Activated CD8-positive, alpha-beta T cell treated with anti-CD3 and anti-CD28 coated beads, Interleukin-2, amount 10 ng/mL, durations not matched to agents 7 days and 5 days (primary cell): ENCODE measurements around the gene ARID3C. TPM values are rescaled to one million over a fixed set of nuclear protein-coding genes. Genes with fewer than 3 reads are reported as not detected.

ENCODE experiments used
- ATAC-seq: fragments of 150-1000 bp; cut with Tn5 transposase; one replicate; pipeline ENCODE4 v1.10.0; 2021; ENCODE audit warnings: moderate library complexity
- CTCF ChIA-PET: fragments of 350-600 bp; sonication (Branson Sonifier 250); formaldehyde crosslinking; loops from one replicate; lab custom pipeline; 2021; ENCODE audit warnings: antibody characterized with exemption; lab: Charles Lee
- POLR2A ChIA-PET: fragments of 350-600 bp; sonication (Branson Sonifier 250); formaldehyde crosslinking; loops from one replicate; lab custom pipeline; 2021; ENCODE audit warnings: antibody characterized with exemption; lab: Charles Lee
- DNase-seq: peaks from one replicate; pipeline ENCODE4 v3.0.0-alpha.2; 2020
- H3K27ac Mint-ChIP-seq: one replicate; pipeline ENCODE4 v1.8.0; 2021; ENCODE audit warnings: mild to moderate bottlenecking, mixed read lengths
- H3K27me3 Mint-ChIP-seq: one replicate; pipeline ENCODE4 v1.8.0; 2021; ENCODE audit warnings: low read depth, mixed read lengths
- H3K36me3 Mint-ChIP-seq: one replicate; pipeline ENCODE4 v1.8.0; 2021; ENCODE audit warnings: low read depth, mixed read lengths
- H3K4me1 Mint-ChIP-seq: one replicate; pipeline ENCODE4 v1.8.0; 2021; ENCODE audit warnings: low read depth, mixed read lengths
- H3K4me3 Mint-ChIP-seq: one replicate; pipeline ENCODE4 v1.8.0; 2021; ENCODE audit warnings: mild to moderate bottlenecking, mixed read lengths
- H3K9me3 Mint-ChIP-seq: one replicate; pipeline ENCODE4 v1.8.0; 2022; ENCODE audit warnings: mixed read lengths; ENCODE audit not compliant: insufficient read depth
- total RNA-seq, 2 experiments: library from RNA; stranded (reverse); gene quantifications; one replicate each; pipeline ENCODE4 v1.2.3, GENCODE V29; 2021

ARID3C gene
- total RNA-seq, 2 experiments from 2014 or later, result 0.34 TPM; not detected in 1

GRCh38 chr9:34584970-34585369 is 43.9 kb downstream of the ARID3C start:
- CTCF ChIA-PET, result no interaction called here
- Mint-ChIP-seq H3K9me3 (no peaks in the 10 kb centered on the region), H3K27ac (no peak overlapping the region), H3K36me3 (no peaks in the 10 kb centered on the region), H3K4me3 (no peak overlapping the region), H3K27me3 (peaks cover 67% of the 10 kb centered on the region), H3K4me1 (peaks cover 5% of the 10 kb centered on the region)
- POLR2A ChIA-PET, result no interaction called here
- DNase-seq (no peak), ATAC-seq (no peak)

- ATAC-seq, result no peak
- Mint-ChIP-seq H3K36me3 (no peaks in the 10 kb centered on the region), H3K27me3 (peaks cover 68% of the 10 kb centered on the region), H3K9me3 (no peaks in the 10 kb centered on the region), H3K27ac (no peak overlapping the region), H3K4me1 (no peaks in the 10 kb centered on the region), H3K4me3 (no peak overlapping the region)
- CTCF ChIA-PET, result interaction anchor here (2.4 to 2.6 kb wide), 2 partner anchors 9 to 20 kb away, joined by 8 to 19 read pairs; no protein-coding TSS in a partner anchor
- POLR2A ChIA-PET, result no interaction called here
- DNase-seq, result no peak
Measured at GRCh38 chr9:34582787-34583186, 46.1 kb downstream of the ARID3C start.

GRCh38 chr9:34581318-34581717 is 47.5 kb downstream of the ARID3C start:
- Mint-ChIP-seq H3K4me1 (peaks cover 5% of the 10 kb centered on the region), H3K27me3 (peaks cover 66% of the 10 kb centered on the region), H3K36me3 (no peaks in the 10 kb centered on the region), H3K9me3 (no peaks in the 10 kb centered on the region), H3K4me3 (no peak overlapping the region), H3K27ac (no peak overlapping the region)
- ATAC-seq (no peak), DNase-seq (no peak)
- ChIA-PET CTCF (interaction anchor here (1.2 to 2.6 kb wide), 3 partner anchors 10 to 53 kb away, joined by 6 to 19 read pairs (median 8); no protein-coding TSS in a partner anchor), POLR2A (no interaction called here)

GRCh38 chr9:34580358-34580757 is 48.5 kb downstream of the ARID3C start:
- Mint-ChIP-seq H3K4me1 (peaks cover 5% of the 10 kb centered on the region), H3K36me3 (no peaks in the 10 kb centered on the region), H3K27ac (no peak overlapping the region), H3K4me3 (no peak overlapping the region), H3K27me3 (peaks cover 66% of the 10 kb centered on the region), H3K9me3 (no peaks in the 10 kb centered on the region)
- ATAC-seq, result no peak
- no peak for DNase-seq
- CTCF ChIA-PET, result interaction anchor here (1.2 to 1.9 kb wide), 2 partner anchors 12 to 24 kb away, joined by 4 to 7 read pairs; no protein-coding TSS in a partner anchor
- POLR2A ChIA-PET, result no interaction called here

- Mint-ChIP-seq H3K36me3 (no peaks in the 10 kb centered on the region), H3K4me1 (peaks cover 5% of the 10 kb centered on the region), H3K27ac (no peak overlapping the region), H3K4me3 (no peak overlapping the region), H3K9me3 (no peaks in the 10 kb centered on the region), H3K27me3 (peaks cover 62% of the 10 kb centered on the region)
- DNase-seq (no peak), ATAC-seq (no peak)
- POLR2A ChIA-PET, result no interaction called here
- CTCF ChIA-PET, result interaction anchor here (0.8 to 1.9 kb wide), 3 partner anchors 12 to 176 kb away, joined by 3 to 7 read pairs (median 4); no protein-coding TSS in a partner anchor
Measured at GRCh38 chr9:34579808-34580163, 49.1 kb downstream of the ARID3C start.

GRCh38 chr9:34579104-34579807 is 49.6 kb downstream of the ARID3C start:
- peaks cover 61% of the 10 kb centered on the region for H3K27me3 Mint-ChIP-seq
- H3K4me1 Mint-ChIP-seq, result peaks cover 5% of the 10 kb centered on the region
- ChIA-PET CTCF (interaction anchor here (0.8 to 1.9 kb wide), 3 partner anchors 13 to 175 kb away, joined by 3 to 7 read pairs (median 4); no protein-coding TSS in a partner anchor), POLR2A (no interaction called here)
- no peak for ATAC-seq
- DNase-seq, result no peak
- H3K4me3 Mint-ChIP-seq, result no peak overlapping the region
- no peak overlapping the region for H3K27ac Mint-ChIP-seq
- no peaks in the 10 kb centered on the region for H3K36me3 Mint-ChIP-seq
- H3K9me3 Mint-ChIP-seq, result no peaks in the 10 kb centered on the region

GRCh38 chr9:34578241-34579103 is 50.4 kb downstream of the ARID3C start:
- H3K36me3 Mint-ChIP-seq, result no peaks in the 10 kb centered on the region
- no peak overlapping the region for H3K27ac Mint-ChIP-seq
- H3K27me3 Mint-ChIP-seq, result peaks cover 61% of the 10 kb centered on the region
- ChIA-PET POLR2A (no interaction called here), CTCF (interaction anchor here (0.8 to 1.9 kb wide), 2 partner anchors 25 to 175 kb away, joined by 3 to 7 read pairs; no protein-coding TSS in a partner anchor)
- no peak overlapping the region for H3K4me3 Mint-ChIP-seq
- DNase-seq (no peak), ATAC-seq (peak; percentile 38)
- H3K4me1 Mint-ChIP-seq, result peaks cover 5% of the 10 kb centered on the region
- H3K9me3 Mint-ChIP-seq, result no peaks in the 10 kb centered on the region

GRCh38 chr9:34577400-34578240 is 51.2 kb downstream of the ARID3C start:
- no peaks in the 10 kb centered on the region for H3K36me3 Mint-ChIP-seq
- H3K4me1 Mint-ChIP-seq, result peaks cover 5% of the 10 kb centered on the region
- no peak overlapping the region for H3K4me3 Mint-ChIP-seq
- H3K9me3 Mint-ChIP-seq, result no peaks in the 10 kb centered on the region
- H3K27ac Mint-ChIP-seq, result no peak overlapping the region
- H3K27me3 Mint-ChIP-seq, result peaks cover 55% of the 10 kb centered on the region
- CTCF ChIA-PET, result no interaction called here
- POLR2A ChIA-PET, result no interaction called here
- no peak for ATAC-seq
- no peak for DNase-seq

GRCh38 chr9:34576597-34577399 is 52.1 kb downstream of the ARID3C start:
- DNase-seq (no peak), ATAC-seq (no peak)
- H3K9me3 Mint-ChIP-seq, result no peaks in the 10 kb centered on the region
- H3K27me3 Mint-ChIP-seq, result peaks cover 52% of the 10 kb centered on the region
- no peak overlapping the region for H3K27ac Mint-ChIP-seq
- ChIA-PET CTCF (no interaction called here), POLR2A (no interaction called here)
- no peak overlapping the region for H3K4me3 Mint-ChIP-seq
- H3K36me3 Mint-ChIP-seq, result no peaks in the 10 kb centered on the region
- H3K4me1 Mint-ChIP-seq, result peaks cover 5% of the 10 kb centered on the region

- ATAC-seq, result no peak
- H3K27me3 Mint-ChIP-seq, result peaks cover 45% of the 10 kb centered on the region
- POLR2A ChIA-PET, result no interaction called here
Measured at GRCh38 chr9:34575862-34576596, 52.8 kb downstream of the ARID3C start.

More at GRCh38 chr9:34575862-34576596, 52.8 kb downstream of the ARID3C start:
- H3K36me3 Mint-ChIP-seq, result no peaks in the 10 kb centered on the region
- peaks cover 5% of the 10 kb centered on the region for H3K4me1 Mint-ChIP-seq
- no peak overlapping the region for H3K4me3 Mint-ChIP-seq
- no peaks in the 10 kb centered on the region for H3K9me3 Mint-ChIP-seq
- no peak for DNase-seq
- H3K27ac Mint-ChIP-seq, result no peak overlapping the region
- CTCF ChIA-PET, result no interaction called here
